ENCODE results near the gene KANK4. TPM values are rescaled to one million over a fixed set of nuclear protein-coding genes. Genes with fewer than 3 reads are reported as not detected.
A peak's percentile ranks its signal among the peaks of the same experiment; 100 is the strongest.

KANK4 gene
- total RNA-seq, 6 experiments from 2014 or later, result 0.18 to 6.7 (median 1.3) TPM

- H3K27ac ChIP-seq, result no peak overlapping the region
- no peaks in the 10 kb centered on the region for H3K36me3 ChIP-seq
- peak in 1 of 4 donors; percentile 57 for ATAC-seq
- no peaks in the 10 kb centered on the region for H3K9me3 ChIP-seq
- H3K4me3 ChIP-seq, result no peak overlapping the region
- H3K27me3 ChIP-seq, result no peaks in the 10 kb centered on the region
- intact Hi-C loops (cut with DNase I), result no loop called here
- H3K4me1 ChIP-seq, result no peaks in the 10 kb centered on the region
- no peak for DNase-seq
- 80% methylated on average over 1 of the region's 1 CpG for WGBS (ENCODE audit: insufficient coverage, low coverage, low lambda C conversion rate, missing lambda C conversion rate)
- no peak for TF ChIP-seq POLR2A (IDR thresholded peaks at IDR 0.05)
- no peak for TF ChIP-seq CTCF (IDR thresholded peaks at IDR 0.05)
Observed at GRCh38 chr1:62356257-62356835, 37.1 kb upstream of the KANK4 start.

- ATAC-seq, result no peak
- intact Hi-C loops (cut with DNase I), result no loop called here
- no peak overlapping the region for H3K27ac ChIP-seq
- H3K4me3 ChIP-seq, result no peak overlapping the region
- H3K9me3 ChIP-seq, result no peaks in the 10 kb centered on the region
- no peaks in the 10 kb centered on the region for H3K36me3 ChIP-seq
- DNase-seq, result no peak
- no peaks in the 10 kb centered on the region for H3K27me3 ChIP-seq
- no peaks in the 10 kb centered on the region for H3K4me1 ChIP-seq
- TF ChIP-seq POLR2A (IDR thresholded peaks at IDR 0.05), result no peak
- no peak for TF ChIP-seq CTCF (IDR thresholded peaks at IDR 0.05)
- WGBS (ENCODE audit: insufficient coverage, low coverage, low lambda C conversion rate, missing lambda C conversion rate), result 78% methylated on average over 1 of the region's 8 CpGs
Observed at GRCh38 chr1:62355095-62355494, 35.9 kb upstream of the KANK4 start.

GRCh38 chr1:62353853-62354252 lies 34.6 kb upstream of the KANK4 start:
- no peak for TF ChIP-seq POLR2A (IDR thresholded peaks at IDR 0.05)
- 67% methylated on average over 3 of the region's 3 CpGs for WGBS (ENCODE audit: insufficient coverage, low coverage, low lambda C conversion rate, missing lambda C conversion rate)
- intact Hi-C loops (cut with DNase I), result no loop called here

GRCh38 chr1:62352387-62352786 lies 33.2 kb upstream of the KANK4 start:
- DNase-seq (no peak), ATAC-seq (peak in 1 of 4 donors; percentile 16)
- intact Hi-C loops (cut with DNase I), result no loop called here
- WGBS (ENCODE audit: insufficient coverage, low coverage, low lambda C conversion rate, missing lambda C conversion rate), result 75% methylated on average over 4 of the region's 4 CpGs
- Histone ChIP-seq H3K36me3 (no peaks in the 10 kb centered on the region), H3K27me3 (no peaks in the 10 kb centered on the region), H3K9me3 (no peaks in the 10 kb centered on the region), H3K4me3 (no peak overlapping the region), H3K4me1 (peaks cover 0 to 4% (median 0%) of the 10 kb centered on the region in 4 donors), H3K27ac (no peak overlapping the region)
- TF ChIP-seq CTCF (IDR thresholded peaks at IDR 0.05), result no peak
- no peak for TF ChIP-seq POLR2A (IDR thresholded peaks at IDR 0.05)

More at GRCh38 chr1:62353853-62354252, 34.6 kb upstream of the KANK4 start:
- H3K36me3 ChIP-seq, result no peaks in the 10 kb centered on the region
- ATAC-seq (no peak), DNase-seq (no peak)
- H3K9me3 ChIP-seq, result no peaks in the 10 kb centered on the region
- no peak overlapping the region for H3K4me3 ChIP-seq
- H3K27ac ChIP-seq, result no peak overlapping the region
- H3K4me1 ChIP-seq, result no peaks in the 10 kb centered on the region
- no peaks in the 10 kb centered on the region for H3K27me3 ChIP-seq

- TF ChIP-seq POLR2A (IDR thresholded peaks at IDR 0.05) (no peak), CTCF (IDR thresholded peaks at IDR 0.05) (no peak)
- DNase-seq, result no peak
Observed at GRCh38 chr1:62349470-62350233, 30.4 kb upstream of the KANK4 start.

More at GRCh38 chr1:62349470-62350233, 30.4 kb upstream of the KANK4 start:
- no peak overlapping the region for H3K27ac ChIP-seq
- no peaks in the 10 kb centered on the region for H3K9me3 ChIP-seq
- intact Hi-C loops (cut with DNase I), result no loop called here
- peaks cover 0 to 4% (median 0%) of the 10 kb centered on the region in 4 donors for H3K4me1 ChIP-seq
- WGBS (ENCODE audit: insufficient coverage, low coverage, low lambda C conversion rate, missing lambda C conversion rate), result 95% methylated on average over 2 of the region's 2 CpGs
- H3K4me3 ChIP-seq, result no peak overlapping the region
- ATAC-seq, result no peak
- H3K27me3 ChIP-seq, result no peaks in the 10 kb centered on the region
- H3K36me3 ChIP-seq, result no peaks in the 10 kb centered on the region
